Testis (tissue), 2 donors: ENCODE measurements around the gene RABGAP1L.

ENCODE experiments used
- POLR2A ChIP-seq: fragments of 450-650 bp; IDR thresholded peaks from one replicate; pipeline ENCODE4 v1.6.1; 2017; ENCODE audit warnings: antibody characterized with exemption, mild to moderate bottlenecking, moderate library complexity
- TF ChIP-seq, protein P1 (sequence below), 3 experiments: fragments of 450-650 bp in 2 of 3; fragments of 200-600 bp in 1 of 3; sonication (generic) in 1 of 3; IDR thresholded peaks; one replicate each; pipeline ENCODE4 v1.5.1; 2016 to 2019; ENCODE audit warnings: antibody characterized with exemption in 3 of 3, mild to moderate bottlenecking in 2 of 3, moderate library complexity in 1 of 3

- TF ChIP-seq POLR2A: no peak
- TF ChIP-seq, protein P1, sequence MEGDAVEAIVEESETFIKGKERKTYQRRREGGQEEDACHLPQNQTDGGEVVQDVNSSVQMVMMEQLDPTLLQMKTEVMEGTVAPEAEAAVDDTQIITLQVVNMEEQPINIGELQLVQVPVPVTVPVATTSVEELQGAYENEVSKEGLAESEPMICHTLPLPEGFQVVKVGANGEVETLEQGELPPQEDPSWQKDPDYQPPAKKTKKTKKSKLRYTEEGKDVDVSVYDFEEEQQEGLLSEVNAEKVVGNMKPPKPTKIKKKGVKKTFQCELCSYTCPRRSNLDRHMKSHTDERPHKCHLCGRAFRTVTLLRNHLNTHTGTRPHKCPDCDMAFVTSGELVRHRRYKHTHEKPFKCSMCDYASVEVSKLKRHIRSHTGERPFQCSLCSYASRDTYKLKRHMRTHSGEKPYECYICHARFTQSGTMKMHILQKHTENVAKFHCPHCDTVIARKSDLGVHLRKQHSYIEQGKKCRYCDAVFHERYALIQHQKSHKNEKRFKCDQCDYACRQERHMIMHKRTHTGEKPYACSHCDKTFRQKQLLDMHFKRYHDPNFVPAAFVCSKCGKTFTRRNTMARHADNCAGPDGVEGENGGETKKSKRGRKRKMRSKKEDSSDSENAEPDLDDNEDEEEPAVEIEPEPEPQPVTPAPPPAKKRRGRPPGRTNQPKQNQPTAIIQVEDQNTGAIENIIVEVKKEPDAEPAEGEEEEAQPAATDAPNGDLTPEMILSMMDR (IDR thresholded peaks at IDR 0.05): no peak
Measured at GRCh38 chr1:174912264-174912663, 752.9 kb downstream of the RABGAP1L start.
